OCI-LY7 (cell line): Measurements from ENCODE around the gene ATP8B2. TPM values are rescaled to one million over a fixed set of nuclear protein-coding genes. Genes with fewer than 3 reads are reported as not detected.
A peak's percentile ranks its signal among the peaks of the same experiment; 100 is the strongest.

Experiments used
- BruUV-seq: library from RNA; stranded (reverse); fragments of 400-500 nt; replicated peaks from 2 replicates; lab custom pipeline; 2021; lab: Mats Ljungman, UMichigan
- CTCF ChIA-PET: fragments of 300-600 bp; sonication (Branson Sonifier 250); formaldehyde crosslinking; loops from one replicate; lab custom pipeline; 2022; ENCODE audit warnings: antibody characterized with exemption; ENCODE audit not compliant: unreplicated experiment; lab: Charles Lee
- POLR2A ChIA-PET: fragments of 300-600 bp; sonication (Branson Sonifier 250); formaldehyde crosslinking; loops from one replicate; lab custom pipeline; 2022; ENCODE audit warnings: antibody characterized with exemption; lab: Charles Lee
- DNase-seq: peaks from one replicate; pipeline ENCODE4 v3.0.0-alpha.2; 2015; ENCODE audit warnings: low spot score
- H2AFZ ChIP-seq: fragments of 200-600 bp; sonication (generic), shearing (Covaris generic); 2 replicates; pipeline ENCODE4 v1.6.1; 2014; ENCODE audit warnings: mild to moderate bottlenecking, antibody characterized with exemption, low read length, moderate library complexity
- H3K27ac ChIP-seq: fragments of 200-600 bp; sonication (generic); 2 replicates; pipeline ENCODE4 v1.5.1; 2014; ENCODE audit warnings: mixed run types, low read depth, mild to moderate bottlenecking, moderate library complexity, low read length, inconsistent platforms; ENCODE audit not compliant: poor library complexity, severe bottlenecking
- H3K36me3 ChIP-seq: fragments of 200-600 bp; sonication (generic); 2 replicates; pipeline ENCODE4 v1.6.1; 2014; ENCODE audit warnings: mild to moderate bottlenecking, antibody characterized with exemption, low read length, moderate library complexity, mixed read lengths; ENCODE audit not compliant: insufficient read depth
- H3K4me1 ChIP-seq: fragments of 200-600 bp; sonication (generic); 2 replicates; pipeline ENCODE4 v1.5.1; 2014; ENCODE audit warnings: mild to moderate bottlenecking, low read length; ENCODE audit not compliant: insufficient read depth, poor library complexity, severe bottlenecking
- H3K4me2 ChIP-seq: fragments of 200-600 bp; sonication (generic); 2 replicates; pipeline ENCODE4 v1.6.1; 2014; ENCODE audit warnings: mild to moderate bottlenecking, low read length
- H3K4me3 ChIP-seq: fragments of 200-600 bp; sonication (generic); 2 replicates; pipeline ENCODE4 v1.5.1; 2014; ENCODE audit warnings: mild to moderate bottlenecking, low read depth, low read length; ENCODE audit not compliant: poor library complexity, severe bottlenecking
- H3K79me2 ChIP-seq: fragments of 200-600 bp; sonication (generic); 2 replicates; pipeline ENCODE4 v1.6.1; 2016; ENCODE audit warnings: low read depth, mild to moderate bottlenecking, low read length, moderate library complexity, mixed read lengths; ENCODE audit not compliant: insufficient read depth
- H3K9me2 ChIP-seq: fragments of 200-600 bp; sonication (generic); 2 replicates; pipeline ENCODE4 v1.6.1; 2016; ENCODE audit warnings: mild to moderate bottlenecking, low read length, mixed read lengths; ENCODE audit not compliant: insufficient read depth
- H3K9me3 ChIP-seq: fragments of 200-600 bp; sonication (generic); 2 replicates; pipeline ENCODE4 v1.6.1; 2014; ENCODE audit warnings: mild to moderate bottlenecking, mixed run types, low read length, mixed read lengths
- H4K20me1 ChIP-seq: fragments of 200-600 bp; sonication (generic); 2 replicates; pipeline ENCODE4 v1.6.1; 2014; ENCODE audit warnings: mild to moderate bottlenecking, antibody characterized with exemption, low read length, moderate library complexity, mixed read lengths; ENCODE audit not compliant: insufficient read depth
- CTCF ChIP-seq: fragments of 200-600 bp; sonication (generic); conservative IDR thresholded peaks from 2 replicates; pipeline ENCODE4 v1.5.1; 2014; ENCODE audit warnings: mild to moderate bottlenecking, antibody characterized with exemption, low read length, moderate library complexity, mixed read lengths
- EZH2phosphoT487 ChIP-seq: fragments of 200-600 bp; sonication (generic); IDR thresholded peaks from 2 replicates; pipeline ENCODE4 v1.6.1; 2018; ENCODE audit warnings: low read depth, borderline replicate concordance, mild to moderate bottlenecking, mixed run types, antibody characterized with exemption, low read length, moderate library complexity, mixed read lengths
- intact Hi-C: fragments of 100-400 bp; cut with micrococcal nuclease; formaldehyde crosslinking; loops from one replicate; pipeline ENCODE4 v1.10.0; 2022; ENCODE audit not compliant: unreplicated experiment
- total RNA-seq, 2 experiments: library from RNA; depleted of rRNA in 1 of 2; stranded (reverse); fragments of >200 nt in 1 of 2; shearing (Covaris generic) in 1 of 2; gene quantifications; 2 replicates each; pipeline ENCODE4 v1.2.3, GENCODE V29; 2014 to 2022

ATP8B2 gene
- total RNA-seq, 2 experiments from 2014 or later, result 11.5 to 28.8 TPM

DNA sequence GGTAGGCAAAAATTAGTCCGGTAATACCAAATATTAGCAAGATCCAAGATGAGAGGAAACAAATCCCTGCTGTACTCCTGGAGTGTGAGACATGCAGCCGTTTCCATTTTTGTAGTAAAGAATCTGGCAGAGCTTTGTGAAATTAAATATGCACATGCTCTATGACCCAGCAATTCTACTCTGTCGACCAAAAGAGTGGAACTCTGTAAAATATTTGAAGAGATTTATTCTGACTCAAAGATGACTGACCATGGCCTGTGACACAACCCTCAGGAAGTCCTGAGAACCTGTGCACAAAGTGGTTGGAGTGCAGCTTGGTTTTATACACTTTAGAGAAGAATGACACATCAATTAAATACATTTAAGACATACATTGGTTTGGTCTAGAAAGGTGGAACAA is 36.7 kb upstream of the ATP8B2 start:
- TF ChIP-seq CTCF (no peak), EZH2phosphoT487 (no peak)
- Histone ChIP-seq H3K4me2 (no peak overlapping the region), H3K9me3 (no peaks in the 10 kb centered on the region), H3K79me2 (no peaks in the 10 kb centered on the region), H2AFZ (no peak overlapping the region), H4K20me1 (no peaks in the 10 kb centered on the region), H3K27ac (no peak overlapping the region), H3K9me2 (no peaks in the 10 kb centered on the region), H3K36me3 (no peaks in the 10 kb centered on the region), H3K4me3 (no peak overlapping the region), H3K4me1 (no peaks in the 10 kb centered on the region)
- ChIA-PET POLR2A (no interaction called here), CTCF (no interaction called here)
- intact Hi-C loops, result no loop called here
- BruUV-seq, result no TSS peak
- DNase-seq, result no peak

- ChIA-PET CTCF (no interaction called here), POLR2A (no interaction called here)
- H4K20me1 ChIP-seq, result no peaks in the 10 kb centered on the region
- no peak for DNase-seq
- H3K4me3 ChIP-seq, result no peak overlapping the region
- no peak overlapping the region for H3K27ac ChIP-seq
- TF ChIP-seq CTCF (no peak), EZH2phosphoT487 (no peak)
- H3K4me2 ChIP-seq, result no peak overlapping the region
- H3K4me1 ChIP-seq, result no peaks in the 10 kb centered on the region
- BruUV-seq, result no TSS peak
- intact Hi-C loops, result no loop called here
- H3K36me3 ChIP-seq, result no peaks in the 10 kb centered on the region
- H3K79me2 ChIP-seq, result no peaks in the 10 kb centered on the region
- H2AFZ ChIP-seq, result no peak overlapping the region
- peaks cover 14% of the 10 kb centered on the region; the same call in 1 of the 2 replicates for H3K9me3 ChIP-seq
- H3K9me2 ChIP-seq, result no peaks in the 10 kb centered on the region
These were observed 34.4 kb upstream of the ATP8B2 start for GRCh38 chr1:154290921-154291320.

DNA sequence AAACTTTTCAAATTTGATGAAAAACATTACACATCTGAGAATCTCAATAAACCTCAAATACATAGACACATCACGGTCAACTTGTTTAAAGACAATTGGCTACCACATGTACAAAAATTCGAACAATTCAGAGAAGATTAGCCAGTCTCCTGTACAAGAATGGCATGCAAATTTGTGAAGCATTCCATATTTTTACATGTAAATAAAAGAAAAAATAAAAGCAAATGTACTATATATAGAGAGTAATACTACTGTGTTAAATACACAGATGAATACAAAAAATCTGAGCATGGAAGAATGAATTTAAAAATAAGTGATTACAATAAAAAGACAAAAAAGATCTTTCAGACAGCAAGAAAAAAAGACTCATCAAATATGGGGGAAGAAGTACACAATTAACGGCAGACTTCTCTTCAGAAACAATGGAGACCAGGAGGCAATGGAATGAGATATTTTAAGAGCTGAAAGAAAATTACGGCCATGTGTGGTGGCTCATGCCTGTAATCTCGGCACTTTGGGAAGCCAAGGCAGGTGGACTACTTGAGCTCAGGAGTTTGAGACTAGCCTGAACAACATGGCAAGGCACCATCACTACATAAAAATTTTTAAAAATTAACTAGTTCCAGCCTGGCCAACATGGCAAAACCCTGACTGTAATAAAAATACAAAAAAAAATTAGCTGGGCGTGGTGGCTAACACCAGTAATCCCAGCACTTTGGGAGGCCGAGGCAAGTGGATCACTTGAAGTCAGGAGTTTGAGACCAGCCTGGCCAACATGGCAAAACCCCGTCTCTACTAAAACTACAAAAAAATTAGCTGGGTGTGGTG is 29.7 kb upstream of the ATP8B2 start:
- Histone ChIP-seq H3K27ac (no peak overlapping the region), H3K4me2 (no peak overlapping the region), H3K9me3 (peaks cover 14% of the 10 kb centered on the region; the same call in 1 of the 2 replicates), H3K36me3 (no peaks in the 10 kb centered on the region), H3K9me2 (no peaks in the 10 kb centered on the region), H3K4me3 (no peak overlapping the region), H4K20me1 (no peaks in the 10 kb centered on the region), H3K4me1 (no peaks in the 10 kb centered on the region), H3K79me2 (no peaks in the 10 kb centered on the region), H2AFZ (no peak overlapping the region)
- TF ChIP-seq EZH2phosphoT487 (no peak), CTCF (no peak)
- CTCF ChIA-PET, result no interaction called here
- peak; percentile 29 for DNase-seq
- intact Hi-C loops, result no loop called here
- POLR2A ChIA-PET, result no interaction called here
- no TSS peak for BruUV-seq
